ENCODE results near the gene MLN. TPM values are rescaled to one million over a fixed set of nuclear protein-coding genes. Genes with fewer than 3 reads are reported as not detected.

MLN gene
- total RNA-seq, 1 experiment from 2014 or later, result not detected

DNA sequence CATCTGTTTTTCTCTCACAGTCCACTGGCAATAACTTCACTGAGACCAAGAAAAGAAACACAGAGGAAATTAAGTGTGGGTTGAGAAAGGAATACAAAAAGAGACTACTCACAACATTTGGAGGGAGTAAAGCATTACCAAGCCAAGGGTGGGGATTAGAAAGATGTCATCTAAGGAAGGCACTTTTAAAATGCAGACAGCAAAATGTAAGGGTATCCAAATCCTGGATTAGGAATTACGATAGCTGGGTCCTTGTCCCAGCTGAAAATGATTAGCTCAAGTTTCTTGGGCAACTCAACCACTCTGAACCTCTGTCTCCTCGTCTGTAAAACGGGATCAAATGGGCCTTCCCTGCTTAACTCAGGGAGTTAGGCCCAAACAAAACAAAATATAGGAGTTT lies 17.1 kb downstream of the MLN start:
- ChIA-PET POLR2A (no interaction called here), RAD21 (ENCODE audit: low non-redundant PET in 1 of 2, low total read pairs in 2 of 2, uncharacterized antibody in 2 of 2, unreplicated experiment in 2 of 2) (no interaction called here), CTCF (interaction anchor here (1.7 kb wide), 1 partner anchor 241 kb away, joined by 3 read pairs; no protein-coding TSS in a partner anchor)
- Histone ChIP-seq H3K4me3 (replicated peaks in 1 of 2; ENCODE audit: low read depth in 1 of 2, low read length in 2 of 2) (no peak overlapping the region), H3K4me1 (ENCODE audit: control insufficient read depth in 1 of 2, insufficient read depth in 2 of 2, low read length in 2 of 2) (peaks cover 19 to 36% of the 10 kb centered on the region in 2 experiments), H3K4me2 (ENCODE audit: low read length) (no peak overlapping the region), H3K27ac (ENCODE audit: low read depth, low read length) (no peak overlapping the region), H3K9ac (ENCODE audit: low read length) (no peak overlapping the region), H3K27me3 (ENCODE audit: insufficient read depth, low read length) (no peaks in the 10 kb centered on the region), H4K20me1 (ENCODE audit: insufficient read depth) (no peaks in the 10 kb centered on the region), H2AFZ (ENCODE audit: low read depth, low read length, poor library complexity, severe bottlenecking) (no peak overlapping the region), H3K9me3 (ENCODE audit: control insufficient read depth in 1 of 2, insufficient read depth in 1 of 2, low read depth in 1 of 2, low read length in 2 of 2) (no peaks in the 10 kb centered on the region), H3K36me3 (ENCODE audit: control insufficient read depth in 1 of 2, insufficient read depth in 2 of 2, low read length in 2 of 2) (peaks cover 3 to 12% of the 10 kb centered on the region in 2 experiments; a peak in 2 of 4 replicates), H3K9me2 (ENCODE audit: insufficient read depth) (peaks cover 5% of the 10 kb centered on the region; the same call in 1 of the 2 replicates), H3K79me2 (ENCODE audit: insufficient read depth, low read length) (peaks cover 27% of the 10 kb centered on the region)
- DNase-seq (ENCODE audit: low read depth, low spot score) (no peak), ATAC-seq (no peak)
- BruUV-seq (replicated peaks), result no TSS peak
- TF ChIP-seq EZH2phosphoT487 (IDR thresholded peaks at IDR 0.05; ENCODE audit: borderline replicate concordance) (no peak), JUND (IDR thresholded peaks at IDR 0.05) (no peak), YY1 (IDR thresholded peaks at IDR 0.05; ENCODE audit: extremely low read depth, insufficient replicate concordance, low read depth, low read length) (no peak), EGR1 (IDR thresholded peaks at IDR 0.05; ENCODE audit: low read depth) (no peak)
- TF ChIP-seq, protein P1, sequence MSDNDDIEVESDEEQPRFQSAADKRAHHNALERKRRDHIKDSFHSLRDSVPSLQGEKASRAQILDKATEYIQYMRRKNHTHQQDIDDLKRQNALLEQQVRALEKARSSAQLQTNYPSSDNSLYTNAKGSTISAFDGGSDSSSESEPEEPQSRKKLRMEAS (IDR thresholded peaks at IDR 0.05), result no peak
- intact Hi-C loops (cut with micrococcal nuclease), result no loop called here

DNA sequence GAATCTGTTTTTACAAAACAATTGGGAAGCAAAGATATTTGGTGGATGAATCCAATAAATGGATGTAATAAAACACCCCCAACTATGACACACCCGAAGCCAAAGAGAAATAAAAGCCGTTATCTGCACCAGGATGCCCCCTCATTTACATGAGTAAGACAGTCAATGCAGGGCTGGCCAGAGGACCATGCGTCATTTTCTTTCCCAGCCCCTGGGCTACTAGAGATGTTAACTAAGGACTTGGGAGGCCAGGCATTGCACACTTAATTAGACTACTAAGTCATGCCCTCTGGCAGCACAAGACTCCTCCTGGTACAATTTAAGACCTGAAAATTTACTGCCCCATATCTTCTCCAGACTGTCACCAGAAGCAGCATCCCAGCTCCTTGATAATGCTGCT lies 18.0 kb downstream of the MLN start:
- RAD21 ChIA-PET (ENCODE audit: low non-redundant PET in 1 of 2, low total read pairs in 2 of 2, uncharacterized antibody in 2 of 2, unreplicated experiment in 2 of 2), result no interaction called here
- Histone ChIP-seq H3K36me3 (ENCODE audit: control insufficient read depth in 1 of 2, insufficient read depth in 2 of 2, low read length in 2 of 2) (peaks cover 3 to 12% of the 10 kb centered on the region in 2 experiments; a peak in 2 of 4 replicates), H2AFZ (ENCODE audit: low read depth, low read length, poor library complexity, severe bottlenecking) (no peak overlapping the region), H3K4me1 (ENCODE audit: control insufficient read depth in 1 of 2, insufficient read depth in 2 of 2, low read length in 2 of 2) (peaks cover 28 to 45% of the 10 kb centered on the region in 2 experiments), H3K9me2 (ENCODE audit: insufficient read depth) (peaks cover 5% of the 10 kb centered on the region; the same call in 1 of the 2 replicates), H3K4me2 (ENCODE audit: low read length) (no peak overlapping the region), H3K79me2 (ENCODE audit: insufficient read depth, low read length) (peaks cover 27% of the 10 kb centered on the region), H3K9me3 (ENCODE audit: control insufficient read depth in 1 of 2, insufficient read depth in 1 of 2, low read depth in 1 of 2, low read length in 2 of 2) (no peaks in the 10 kb centered on the region), H3K27me3 (ENCODE audit: insufficient read depth, low read length) (no peaks in the 10 kb centered on the region), H3K9ac (ENCODE audit: low read length) (no peak overlapping the region), H3K27ac (ENCODE audit: low read depth, low read length) (no peak overlapping the region), H4K20me1 (ENCODE audit: insufficient read depth) (no peaks in the 10 kb centered on the region), H3K4me3 (replicated peaks in 1 of 2; ENCODE audit: low read depth in 1 of 2, low read length in 2 of 2) (no peak overlapping the region)
- no peak for TF ChIP-seq ELF1 (IDR thresholded peaks at IDR 0.05; ENCODE audit: borderline replicate concordance, low read depth)
- no peak for TF ChIP-seq POLR2AphosphoS5 (IDR thresholded peaks at IDR 0.05; ENCODE audit: low read depth, low read length)
- TF ChIP-seq EGR1 (IDR thresholded peaks at IDR 0.05; ENCODE audit: low read depth), result no peak
- no peak for TF ChIP-seq CEBPB (IDR thresholded peaks at IDR 0.05; ENCODE audit: low read depth)
- TF ChIP-seq TCF7L2 (IDR thresholded peaks at IDR 0.05; ENCODE audit: borderline replicate concordance, extremely low read depth, insufficient read depth, insufficient read length), result no peak
- no peak for TF ChIP-seq ZFX (IDR thresholded peaks at IDR 0.05)
- TF ChIP-seq FOSL1 (IDR thresholded peaks at IDR 0.05; ENCODE audit: low read depth), result no peak
- TF ChIP-seq ZNF274 (IDR thresholded peaks at IDR 0.05; ENCODE audit: low read depth, low read length), result no peak
- TF ChIP-seq JUND (IDR thresholded peaks at IDR 0.05), result no peak
- TF ChIP-seq, protein P2, sequence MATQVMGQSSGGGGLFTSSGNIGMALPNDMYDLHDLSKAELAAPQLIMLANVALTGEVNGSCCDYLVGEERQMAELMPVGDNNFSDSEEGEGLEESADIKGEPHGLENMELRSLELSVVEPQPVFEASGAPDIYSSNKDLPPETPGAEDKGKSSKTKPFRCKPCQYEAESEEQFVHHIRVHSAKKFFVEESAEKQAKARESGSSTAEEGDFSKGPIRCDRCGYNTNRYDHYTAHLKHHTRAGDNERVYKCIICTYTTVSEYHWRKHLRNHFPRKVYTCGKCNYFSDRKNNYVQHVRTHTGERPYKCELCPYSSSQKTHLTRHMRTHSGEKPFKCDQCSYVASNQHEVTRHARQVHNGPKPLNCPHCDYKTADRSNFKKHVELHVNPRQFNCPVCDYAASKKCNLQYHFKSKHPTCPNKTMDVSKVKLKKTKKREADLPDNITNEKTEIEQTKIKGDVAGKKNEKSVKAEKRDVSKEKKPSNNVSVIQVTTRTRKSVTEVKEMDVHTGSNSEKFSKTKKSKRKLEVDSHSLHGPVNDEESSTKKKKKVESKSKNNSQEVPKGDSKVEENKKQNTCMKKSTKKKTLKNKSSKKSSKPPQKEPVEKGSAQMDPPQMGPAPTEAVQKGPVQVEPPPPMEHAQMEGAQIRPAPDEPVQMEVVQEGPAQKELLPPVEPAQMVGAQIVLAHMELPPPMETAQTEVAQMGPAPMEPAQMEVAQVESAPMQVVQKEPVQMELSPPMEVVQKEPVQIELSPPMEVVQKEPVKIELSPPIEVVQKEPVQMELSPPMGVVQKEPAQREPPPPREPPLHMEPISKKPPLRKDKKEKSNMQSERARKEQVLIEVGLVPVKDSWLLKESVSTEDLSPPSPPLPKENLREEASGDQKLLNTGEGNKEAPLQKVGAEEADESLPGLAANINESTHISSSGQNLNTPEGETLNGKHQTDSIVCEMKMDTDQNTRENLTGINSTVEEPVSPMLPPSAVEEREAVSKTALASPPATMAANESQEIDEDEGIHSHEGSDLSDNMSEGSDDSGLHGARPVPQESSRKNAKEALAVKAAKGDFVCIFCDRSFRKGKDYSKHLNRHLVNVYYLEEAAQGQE (IDR thresholded peaks at IDR 0.05; ENCODE audit: low read depth), result no peak
- ATAC-seq (no peak), DNase-seq (ENCODE audit: low read depth, low spot score) (no peak)
- intact Hi-C loops (cut with micrococcal nuclease), result no loop called here
- BruUV-seq (replicated peaks), result no TSS peak
- CTCF ChIA-PET, result no interaction called here
- POLR2A ChIA-PET, result no interaction called here
